ENCODE results near the gene SCTR.

DNA sequence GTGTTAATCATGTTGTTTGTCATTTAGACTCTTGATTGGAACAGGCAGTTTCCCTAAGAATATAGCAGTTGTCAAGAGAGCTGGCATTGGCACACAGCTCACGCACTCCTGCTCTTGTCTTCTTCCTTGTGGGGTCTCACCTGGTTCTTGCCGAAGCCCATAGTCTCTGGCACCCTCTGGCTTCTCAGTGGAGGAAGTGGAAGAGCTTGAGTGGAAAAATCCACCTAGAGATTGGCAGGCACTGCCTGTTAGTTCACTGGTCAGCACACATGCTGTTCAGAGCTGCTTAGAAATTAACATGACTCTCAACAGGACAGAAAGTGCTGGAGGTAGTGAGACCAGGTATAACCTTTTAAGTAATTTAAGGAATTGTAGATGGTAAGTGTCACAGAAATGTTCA is 28.3 kb downstream of the SCTR start:
- TF ChIP-seq, protein P1, sequence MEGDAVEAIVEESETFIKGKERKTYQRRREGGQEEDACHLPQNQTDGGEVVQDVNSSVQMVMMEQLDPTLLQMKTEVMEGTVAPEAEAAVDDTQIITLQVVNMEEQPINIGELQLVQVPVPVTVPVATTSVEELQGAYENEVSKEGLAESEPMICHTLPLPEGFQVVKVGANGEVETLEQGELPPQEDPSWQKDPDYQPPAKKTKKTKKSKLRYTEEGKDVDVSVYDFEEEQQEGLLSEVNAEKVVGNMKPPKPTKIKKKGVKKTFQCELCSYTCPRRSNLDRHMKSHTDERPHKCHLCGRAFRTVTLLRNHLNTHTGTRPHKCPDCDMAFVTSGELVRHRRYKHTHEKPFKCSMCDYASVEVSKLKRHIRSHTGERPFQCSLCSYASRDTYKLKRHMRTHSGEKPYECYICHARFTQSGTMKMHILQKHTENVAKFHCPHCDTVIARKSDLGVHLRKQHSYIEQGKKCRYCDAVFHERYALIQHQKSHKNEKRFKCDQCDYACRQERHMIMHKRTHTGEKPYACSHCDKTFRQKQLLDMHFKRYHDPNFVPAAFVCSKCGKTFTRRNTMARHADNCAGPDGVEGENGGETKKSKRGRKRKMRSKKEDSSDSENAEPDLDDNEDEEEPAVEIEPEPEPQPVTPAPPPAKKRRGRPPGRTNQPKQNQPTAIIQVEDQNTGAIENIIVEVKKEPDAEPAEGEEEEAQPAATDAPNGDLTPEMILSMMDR (conservative IDR thresholded peaks at IDR 0.05; ENCODE audit: low read depth, low read length) = no peak
- TF ChIP-seq EZH2 (IDR thresholded peaks at IDR 0.05; ENCODE audit: low read length, unreplicated experiment) (no peak), EZH2phosphoT487 (IDR thresholded peaks at IDR 0.05; ENCODE audit: borderline replicate concordance, low read length) (no peak)
